Activated T-helper 17 cell treated with anti-CD3 and anti-CD28 coated beads, Interleukin-2, amount 50 U/mL, for 72 hours (primary cell): ENCODE results near the gene POC1A. TPM values are rescaled to one million over a fixed set of nuclear protein-coding genes. Genes with fewer than 3 reads are reported as not detected.

Experiments
- ATAC-seq: fragments of 150-1000 bp; cut with Tn5 transposase; replicated peaks from 2 replicates; pipeline ENCODE4 v1.10.0; 2021; ENCODE audit warnings: mild to moderate bottlenecking, moderate library complexity
- H3K27ac Mint-ChIP-seq: one replicate; pipeline ENCODE4 v1.8.0; 2022; ENCODE audit warnings: mixed read lengths
- H3K27me3 Mint-ChIP-seq: one replicate; pipeline ENCODE4 v1.8.0; 2022; ENCODE audit warnings: mixed read lengths
- H3K36me3 Mint-ChIP-seq: one replicate; pipeline ENCODE4 v1.8.0; 2022; ENCODE audit warnings: low read depth, mild to moderate bottlenecking, mixed read lengths
- H3K4me1 Mint-ChIP-seq: one replicate; pipeline ENCODE4 v1.8.0; 2022; ENCODE audit warnings: mixed read lengths
- H3K4me3 Mint-ChIP-seq: one replicate; pipeline ENCODE4 v1.8.0; 2022; ENCODE audit warnings: mild to moderate bottlenecking, mixed read lengths
- H3K9me3 Mint-ChIP-seq: one replicate; pipeline ENCODE4 v1.8.0; 2022; ENCODE audit warnings: mixed read lengths
- total RNA-seq, 2 donors: library from RNA; stranded (reverse); gene quantifications; one replicate each; pipeline ENCODE4 v1.2.3, GENCODE V29; 2022

Gene POC1A
- total RNA-seq, 2 donors from 2014 or later: 19.5 to 28.1 TPM

DNA sequence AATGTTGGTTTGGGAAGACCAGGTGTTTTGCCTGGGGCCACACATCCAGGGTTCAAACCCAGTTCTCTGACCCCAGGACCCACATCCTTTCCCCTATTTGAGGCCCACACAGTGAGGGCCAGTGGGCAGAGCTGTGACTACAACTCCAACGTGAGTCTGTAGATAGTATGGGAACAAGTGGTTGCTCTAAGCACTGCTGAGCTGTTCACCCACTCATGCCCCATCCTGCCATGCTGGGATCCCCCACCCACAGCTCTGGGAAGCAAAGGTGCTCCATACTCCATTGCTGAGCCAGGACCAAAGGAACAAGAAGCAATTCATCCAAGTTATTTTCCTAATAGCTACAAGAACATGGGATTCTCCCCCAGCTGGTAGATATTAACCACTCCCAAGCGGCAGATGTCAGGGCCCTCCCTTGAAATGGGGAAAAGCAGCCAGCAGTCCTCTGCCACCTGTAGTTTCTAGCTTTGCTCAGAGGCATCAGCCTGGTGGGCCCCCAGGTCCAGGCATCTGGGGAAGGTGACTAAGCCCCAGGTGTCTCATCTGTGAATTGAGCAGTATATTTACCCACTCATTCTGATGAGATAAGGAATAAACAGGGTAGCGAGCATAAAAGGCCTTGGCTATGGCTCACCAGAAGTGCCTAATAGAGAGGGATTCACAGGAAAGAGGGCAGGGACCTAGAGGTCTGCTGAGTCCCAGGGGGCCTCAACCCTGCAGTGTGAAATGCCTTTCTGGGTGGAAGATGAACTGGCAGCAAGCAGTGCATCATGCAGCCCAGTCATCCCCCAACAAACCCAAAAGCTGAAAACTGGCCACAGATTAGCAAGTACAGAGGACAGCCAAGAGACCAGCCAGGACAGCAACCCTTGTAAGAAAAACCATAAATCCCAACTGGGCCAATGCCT lies 33.4 kb downstream of the POC1A start:
- H3K4me3 Mint-ChIP-seq: no peak overlapping the region

DNA sequence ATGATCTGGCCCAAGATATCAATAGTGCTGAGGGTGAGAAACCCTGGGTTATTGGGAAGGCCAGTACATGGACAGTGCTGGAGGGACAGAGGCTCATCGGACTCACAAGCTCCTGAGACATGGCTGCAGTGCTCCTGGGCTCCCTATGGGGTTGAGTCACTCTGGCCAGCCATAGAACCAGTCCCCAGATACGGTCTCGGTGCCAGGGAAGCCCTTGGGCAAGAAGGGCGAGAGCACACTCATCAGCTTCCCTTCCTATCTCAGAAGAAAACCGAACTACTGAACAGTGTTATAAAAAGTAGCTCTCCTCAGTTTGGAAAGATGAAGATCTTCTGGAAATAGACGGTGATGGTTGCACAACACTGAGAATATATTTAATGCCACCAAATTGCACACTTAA lies 34.4 kb downstream of the POC1A start:
- ATAC-seq: no peak
- H3K27me3 Mint-ChIP-seq: no peaks in the 10 kb centered on the region
- H3K36me3 Mint-ChIP-seq: no peaks in the 10 kb centered on the region
- no peaks in the 10 kb centered on the region for H3K9me3 Mint-ChIP-seq
- peak overlapping the region; percentile 22 for H3K27ac Mint-ChIP-seq
- H3K4me3 Mint-ChIP-seq: no peak overlapping the region
- H3K4me1 Mint-ChIP-seq: no peaks in the 10 kb centered on the region

More for the DNA sequence above, 33.4 kb downstream of the POC1A start:
- H3K36me3 Mint-ChIP-seq: no peaks in the 10 kb centered on the region
- H3K27me3 Mint-ChIP-seq: no peaks in the 10 kb centered on the region
- no peaks in the 10 kb centered on the region for H3K9me3 Mint-ChIP-seq
- no peaks in the 10 kb centered on the region for H3K4me1 Mint-ChIP-seq
- peak overlapping the region; percentile 69 for H3K27ac Mint-ChIP-seq
- ATAC-seq: peak; percentile 18

GRCh38 chr3:52119099-52119498 lies 35.1 kb downstream of the POC1A start:
- H3K9me3 Mint-ChIP-seq: no peaks in the 10 kb centered on the region
- H3K4me1 Mint-ChIP-seq: no peaks in the 10 kb centered on the region
- H3K27me3 Mint-ChIP-seq: no peaks in the 10 kb centered on the region
- H3K27ac Mint-ChIP-seq: no peak overlapping the region
- no peaks in the 10 kb centered on the region for H3K36me3 Mint-ChIP-seq
- H3K4me3 Mint-ChIP-seq: no peak overlapping the region
- ATAC-seq: no peak

DNA sequence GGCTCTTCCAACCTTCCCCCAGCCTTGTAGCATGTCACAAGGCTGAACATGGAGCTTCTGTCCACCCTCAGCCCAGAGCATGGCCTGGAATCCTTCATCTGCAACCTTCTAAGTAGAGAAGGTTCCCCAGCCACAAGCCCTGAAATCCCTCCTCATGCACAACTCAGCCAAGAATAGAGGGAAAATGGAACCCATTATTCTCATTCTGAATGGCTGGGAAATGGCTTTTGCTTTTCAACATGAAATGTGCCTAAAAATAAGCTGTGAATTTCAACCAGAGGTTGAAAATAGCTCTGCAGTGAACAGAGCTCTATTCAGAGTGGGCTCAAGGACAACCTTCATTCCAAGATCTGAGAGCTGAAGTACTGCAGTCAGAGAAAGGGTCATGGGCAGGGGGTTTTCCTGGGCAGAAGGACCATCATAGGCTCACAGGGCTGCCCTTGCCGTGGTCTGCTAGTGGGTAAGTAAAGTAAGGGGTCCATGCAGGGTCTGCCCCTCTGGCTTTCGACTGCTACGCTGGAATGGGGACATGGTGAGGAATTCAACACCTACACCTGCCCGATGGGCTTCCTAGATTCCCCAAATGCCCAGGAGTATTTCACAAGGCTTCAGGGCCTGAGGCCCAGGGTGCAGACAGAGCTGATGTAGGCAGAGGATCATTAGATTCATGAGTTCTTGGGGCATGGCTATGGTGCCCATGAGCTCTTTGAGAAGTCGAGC lies 35.9 kb downstream of the POC1A start:
- H3K9me3 Mint-ChIP-seq: no peaks in the 10 kb centered on the region
- H3K36me3 Mint-ChIP-seq: no peaks in the 10 kb centered on the region
- no peaks in the 10 kb centered on the region for H3K27me3 Mint-ChIP-seq
- ATAC-seq: no peak
- no peak overlapping the region for H3K4me3 Mint-ChIP-seq
- H3K4me1 Mint-ChIP-seq: no peaks in the 10 kb centered on the region
- H3K27ac Mint-ChIP-seq: no peak overlapping the region

- no peaks in the 10 kb centered on the region for H3K4me1 Mint-ChIP-seq
- no peaks in the 10 kb centered on the region for H3K9me3 Mint-ChIP-seq
- H3K27ac Mint-ChIP-seq: no peak overlapping the region
- H3K27me3 Mint-ChIP-seq: no peaks in the 10 kb centered on the region
- ATAC-seq: no peak
- H3K36me3 Mint-ChIP-seq: no peaks in the 10 kb centered on the region
- H3K4me3 Mint-ChIP-seq: no peak overlapping the region
Measured at GRCh38 chr3:52117537-52117936, 36.7 kb downstream of the POC1A start.

DNA sequence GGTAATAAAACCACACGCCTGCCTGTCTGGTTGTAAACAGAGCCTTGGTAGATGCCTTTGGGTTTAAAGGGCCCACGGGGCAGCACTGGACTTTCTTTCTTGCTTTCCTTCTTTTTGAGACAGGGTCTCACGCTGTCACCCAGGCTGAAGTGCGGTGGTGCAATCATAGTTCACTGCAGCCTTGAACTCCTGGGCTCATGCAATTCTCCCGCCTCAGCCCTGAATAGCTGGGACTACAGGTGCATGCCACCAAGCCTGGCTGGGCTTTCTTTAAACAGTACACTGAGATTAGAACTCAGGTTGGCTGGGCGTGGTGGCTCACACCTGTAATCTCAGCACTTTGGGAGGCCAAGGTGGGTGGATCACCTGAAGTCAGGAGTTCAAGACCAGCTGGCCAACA lies 42.2 kb downstream of the POC1A start:
- no peaks in the 10 kb centered on the region for H3K27me3 Mint-ChIP-seq
- H3K4me1 Mint-ChIP-seq: no peaks in the 10 kb centered on the region
- H3K36me3 Mint-ChIP-seq: no peaks in the 10 kb centered on the region
- H3K4me3 Mint-ChIP-seq: no peak overlapping the region
- H3K9me3 Mint-ChIP-seq: no peaks in the 10 kb centered on the region
- H3K27ac Mint-ChIP-seq: no peak overlapping the region
- ATAC-seq: no peak

DNA sequence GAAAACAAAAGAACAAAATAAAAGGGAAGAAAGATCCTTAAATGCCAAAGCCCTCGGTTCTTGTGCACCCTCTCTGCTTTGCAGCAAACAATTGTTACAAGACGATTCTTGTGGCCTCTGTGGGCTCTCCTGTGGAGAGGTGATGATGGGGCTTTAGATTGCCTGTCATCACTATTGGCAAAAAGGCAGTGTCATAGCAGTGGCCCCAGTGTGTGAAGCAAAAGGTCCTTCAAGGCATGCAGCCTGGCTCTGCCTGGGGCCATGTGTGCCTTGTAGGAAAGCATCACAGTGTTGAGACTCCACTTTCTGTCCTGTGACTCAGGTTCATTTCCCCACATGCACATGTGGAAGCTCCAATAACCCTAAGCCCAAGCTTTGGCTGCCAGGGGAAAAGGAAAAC lies 43.7 kb downstream of the POC1A start:
- no peaks in the 10 kb centered on the region for H3K9me3 Mint-ChIP-seq
- no peaks in the 10 kb centered on the region for H3K36me3 Mint-ChIP-seq
- ATAC-seq: no peak
- H3K4me3 Mint-ChIP-seq: no peak overlapping the region
- no peaks in the 10 kb centered on the region for H3K27me3 Mint-ChIP-seq
- no peaks in the 10 kb centered on the region for H3K4me1 Mint-ChIP-seq
- no peak overlapping the region for H3K27ac Mint-ChIP-seq

- Mint-ChIP-seq H3K36me3 (no peaks in the 10 kb centered on the region), H3K27ac (peak overlapping the region; percentile 39), H3K4me1 (no peaks in the 10 kb centered on the region), H3K9me3 (no peaks in the 10 kb centered on the region), H3K27me3 (no peaks in the 10 kb centered on the region), H3K4me3 (no peak overlapping the region)
- no peak for ATAC-seq
Measured at GRCh38 chr3:52109611-52110301, 44.5 kb downstream of the POC1A start.

DNA sequence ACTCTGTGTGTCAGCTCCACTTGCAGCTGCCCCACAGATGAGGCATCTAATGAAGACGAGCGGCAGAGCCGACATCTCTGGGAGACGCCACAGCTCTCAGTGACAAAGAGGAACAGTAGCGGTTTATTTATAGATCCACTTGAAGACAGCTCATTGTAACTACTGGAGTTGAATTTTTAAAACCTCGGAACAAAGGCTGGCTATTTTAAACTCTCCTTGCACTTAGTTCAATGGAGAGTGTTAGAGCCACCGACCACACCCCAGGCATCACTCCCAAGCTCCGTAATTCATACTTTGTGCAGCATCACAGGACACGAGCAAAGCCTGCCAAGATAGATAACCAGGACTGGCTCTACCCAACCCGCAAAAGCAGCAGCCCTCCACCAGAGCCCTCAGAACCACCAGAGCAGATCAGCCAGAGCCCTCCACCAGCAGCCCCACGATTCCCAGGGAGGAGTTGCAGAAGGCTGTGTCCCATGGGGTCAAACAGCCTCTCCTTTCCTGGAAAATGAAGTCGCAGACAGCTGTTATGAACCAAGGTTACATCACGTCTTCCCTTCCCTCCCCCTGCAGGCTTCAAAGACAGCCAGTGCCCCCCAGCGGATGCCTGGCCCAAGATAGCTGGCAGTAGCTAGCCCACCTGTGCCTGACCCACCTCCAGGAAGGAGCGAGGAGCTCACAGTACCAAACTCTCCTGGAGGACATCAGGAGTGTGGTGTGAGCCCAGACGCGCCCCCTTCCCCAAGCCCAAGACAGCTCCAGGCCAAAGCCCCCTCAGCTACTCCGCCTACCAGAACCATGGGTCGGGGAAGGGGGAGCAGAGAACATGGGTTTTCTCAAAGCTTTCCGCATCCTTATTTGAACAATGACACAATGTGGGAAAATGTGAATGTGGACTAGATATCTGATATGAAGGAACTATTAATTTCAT lies 45.7 kb downstream of the POC1A start:
- Mint-ChIP-seq H3K4me3 (no peak overlapping the region), H3K9me3 (no peaks in the 10 kb centered on the region), H3K27ac (no peak overlapping the region), H3K27me3 (no peaks in the 10 kb centered on the region), H3K4me1 (no peaks in the 10 kb centered on the region), H3K36me3 (no peaks in the 10 kb centered on the region)
- ATAC-seq: no peak

- peak overlapping the region; percentile 6 for H3K27ac Mint-ChIP-seq
- peaks cover 4% of the 10 kb centered on the region for H3K9me3 Mint-ChIP-seq
- H3K4me1 Mint-ChIP-seq: no peaks in the 10 kb centered on the region
- H3K27me3 Mint-ChIP-seq: no peaks in the 10 kb centered on the region
- H3K36me3 Mint-ChIP-seq: no peaks in the 10 kb centered on the region
- no peak for ATAC-seq
- H3K4me3 Mint-ChIP-seq: no peak overlapping the region
Measured at GRCh38 chr3:52106951-52107611, 47.1 kb downstream of the POC1A start.

DNA sequence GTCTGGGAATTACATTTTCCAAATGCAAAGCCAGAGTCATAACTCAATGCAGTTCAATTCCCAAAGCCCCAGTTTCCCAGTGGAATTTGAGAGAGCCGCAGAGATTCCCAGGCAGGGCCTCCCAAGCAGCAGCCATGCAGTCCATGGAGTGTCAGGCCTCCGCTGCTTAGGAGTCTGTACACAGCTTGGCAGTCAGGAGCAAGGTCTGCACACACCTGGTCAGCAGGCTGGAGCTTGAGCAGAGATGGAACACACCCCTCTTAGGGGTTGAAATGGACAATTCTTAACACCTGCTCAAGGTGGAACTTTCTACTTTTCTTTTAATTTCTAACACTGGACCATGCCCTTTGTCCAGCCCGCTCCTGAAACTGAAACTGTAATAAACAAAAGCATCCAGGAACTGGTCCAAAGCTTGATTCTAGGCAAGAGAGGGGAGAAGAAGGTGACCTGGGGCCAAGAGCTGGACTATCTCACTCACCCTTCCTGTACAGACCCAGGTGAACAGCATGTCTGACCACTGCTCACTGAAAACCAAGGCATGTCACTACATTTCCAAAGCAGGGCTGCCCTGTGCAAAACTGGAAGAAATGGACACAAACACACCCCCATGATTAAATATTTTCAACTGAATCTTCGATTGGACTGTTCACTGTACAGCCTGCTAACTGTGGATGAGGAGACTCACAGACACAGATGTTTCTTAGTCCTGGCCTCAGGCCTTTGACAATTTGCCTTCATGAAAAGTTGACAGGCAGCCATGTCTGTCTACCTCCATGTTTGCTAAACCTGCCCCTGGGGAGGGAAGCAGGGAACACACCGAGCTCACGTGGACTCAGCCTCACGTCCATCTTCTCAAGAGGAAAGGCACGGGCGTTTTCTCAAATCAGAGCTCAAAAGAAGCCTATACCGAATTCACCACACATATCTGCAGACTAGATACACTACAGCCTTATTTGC lies 49.3 kb downstream of the POC1A start:
- Mint-ChIP-seq H3K27ac (no peak overlapping the region), H3K4me3 (no peak overlapping the region), H3K27me3 (no peaks in the 10 kb centered on the region), H3K4me1 (no peaks in the 10 kb centered on the region), H3K9me3 (peaks cover 8% of the 10 kb centered on the region), H3K36me3 (no peaks in the 10 kb centered on the region)
- no peak for ATAC-seq

DNA sequence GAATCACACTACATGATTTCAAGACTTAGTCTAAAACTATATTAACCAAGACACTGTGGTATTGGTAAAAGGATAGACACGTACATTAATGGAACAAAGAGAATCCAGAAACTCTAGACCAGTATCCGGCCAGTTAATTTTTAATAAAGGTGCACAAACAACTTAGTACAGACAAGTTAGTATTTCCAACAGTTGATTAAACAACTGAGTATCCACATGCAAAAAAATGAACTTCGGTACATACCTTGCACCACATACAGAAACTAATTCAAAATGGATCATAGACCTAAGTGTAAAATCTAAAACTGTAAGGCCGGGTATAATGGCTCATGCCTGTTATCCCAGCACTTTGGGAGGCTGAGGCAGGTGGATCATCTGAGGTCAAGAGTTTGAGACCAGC lies 51.3 kb downstream of the POC1A start:
- no peak overlapping the region for H3K4me3 Mint-ChIP-seq
- H3K36me3 Mint-ChIP-seq: no peaks in the 10 kb centered on the region
- H3K27me3 Mint-ChIP-seq: no peaks in the 10 kb centered on the region
- no peak overlapping the region for H3K27ac Mint-ChIP-seq
- peaks cover 8% of the 10 kb centered on the region for H3K9me3 Mint-ChIP-seq
- no peaks in the 10 kb centered on the region for H3K4me1 Mint-ChIP-seq
- no peak for ATAC-seq

- ATAC-seq: no peak
- no peaks in the 10 kb centered on the region for H3K36me3 Mint-ChIP-seq
- H3K27ac Mint-ChIP-seq: no peak overlapping the region
- no peak overlapping the region for H3K4me3 Mint-ChIP-seq
- H3K27me3 Mint-ChIP-seq: no peaks in the 10 kb centered on the region
- peaks cover 8% of the 10 kb centered on the region for H3K9me3 Mint-ChIP-seq
- H3K4me1 Mint-ChIP-seq: no peaks in the 10 kb centered on the region
Measured at GRCh38 chr3:52099001-52099401, 55.2 kb downstream of the POC1A start.
